Limb (tissue), 2 donors: ENCODE measurements around the gene NLGN4X.

Source experiments
- DNase-seq, 2 donors: peaks; one replicate each; pipeline ENCODE4 v3.0.0-alpha.2; 2016; ENCODE audit errors: extremely low spot score in 2 of 2

Gene NLGN4X

GRCh38 chrX:5870238-5870637 is 358.4 kb downstream of the NLGN4X start:
- DNase-seq: no peak

GRCh38 chrX:5869786-5870185 is 358.9 kb downstream of the NLGN4X start:
- no peak for DNase-seq

GRCh38 chrX:5867778-5868177 is 360.9 kb downstream of the NLGN4X start:
- no peak for DNase-seq

- DNase-seq: no peak
These were observed 371.4 kb downstream of the NLGN4X start for GRCh38 chrX:5857232-5857631.

- DNase-seq: no peak
These were observed 375.7 kb downstream of the NLGN4X start for GRCh38 chrX:5852941-5853340.

GRCh38 chrX:5842601-5843000 is 386.1 kb downstream of the NLGN4X start:
- DNase-seq: no peak
